Fibroblast of lung (primary cell): Measurements from ENCODE around the gene DDN. TPM values are rescaled to one million over a fixed set of nuclear protein-coding genes. Genes with fewer than 3 reads are reported as not detected.

Experiments
- DNase-seq, 2 donors: peaks; one replicate each; pipeline versions ENCODE4 v3.0.0 to v3.0.0-alpha.2; 2010; ENCODE audit warnings: low read depth in 2 of 2
- H2AFZ ChIP-seq: 2 replicates; pipeline ENCODE4 v1.5.1; 2012; ENCODE audit warnings: low read length, control low read depth, inconsistent platforms
- H3K27ac ChIP-seq: 2 replicates; pipeline ENCODE4 v1.5.1; 2011; ENCODE audit warnings: low read length, control low read depth; ENCODE audit not compliant: insufficient read depth
- H3K27me3 ChIP-seq: 2 replicates; pipeline ENCODE4 v1.5.1; 2011; ENCODE audit warnings: mild to moderate bottlenecking, low read length; ENCODE audit not compliant: control insufficient read depth, insufficient read depth
- H3K36me3 ChIP-seq: 2 replicates; pipeline ENCODE4 v1.5.1; 2011; ENCODE audit warnings: low read length; ENCODE audit not compliant: control insufficient read depth, insufficient read depth
- H3K4me1 ChIP-seq: 2 replicates; pipeline ENCODE4 v1.5.1; 2011; ENCODE audit warnings: low read length; ENCODE audit not compliant: control insufficient read depth, insufficient read depth; ENCODE audit errors: extremely low read depth
- H3K4me2 ChIP-seq: 2 replicates; pipeline ENCODE4 v1.5.1; 2011; ENCODE audit warnings: low read length, control low read depth; ENCODE audit not compliant: insufficient read depth; ENCODE audit errors: extremely low read depth
- H3K4me3 ChIP-seq, 4 experiments: fragments of 200-600 bp in 1 of 4; sonication (generic) in 1 of 4; replicated peaks in 1 of 4; 2 replicates each; pipeline ENCODE4 v1.5.1; 2011 to 2016; ENCODE audit warnings: low read length in 4 of 4, low read depth in 3 of 4, mild to moderate bottlenecking in 3 of 4, control low read depth in 2 of 4, inconsistent platforms in 1 of 4, mixed read lengths in 1 of 4; ENCODE audit not compliant: insufficient read depth in 1 of 4; ENCODE audit errors: control extremely low read depth in 1 of 4
- H3K79me2 ChIP-seq: 2 replicates; pipeline ENCODE4 v1.5.1; 2012; ENCODE audit warnings: mild to moderate bottlenecking, low read length, inconsistent platforms; ENCODE audit not compliant: control insufficient read depth, insufficient read depth
- H3K9ac ChIP-seq: 2 replicates; pipeline ENCODE4 v1.5.1; 2011; ENCODE audit warnings: mild to moderate bottlenecking, low read length, control low read depth; ENCODE audit not compliant: insufficient read depth
- H3K9me3 ChIP-seq: 2 replicates; pipeline ENCODE4 v1.5.1; 2012; ENCODE audit warnings: low read depth, low read length; ENCODE audit not compliant: control insufficient read depth, insufficient read depth
- H4K20me1 ChIP-seq: 2 replicates; pipeline ENCODE4 v1.5.1; 2011; ENCODE audit warnings: low read length; ENCODE audit not compliant: control insufficient read depth, insufficient read depth; ENCODE audit errors: extremely low read depth
- CTCF ChIP-seq, 2 donors: IDR thresholded peaks in 1 of 2; conservative IDR thresholded peaks in 1 of 2; 1 replicate in 1 of 2; 2 replicates in 1 of 2; pipeline ENCODE4 v1.5.1; 2011 to 2012; ENCODE audit warnings: low read length in 2 of 2, control low read depth in 1 of 2, inconsistent platforms in 1 of 2, low read depth in 1 of 2, mild to moderate bottlenecking in 1 of 2
- EZH2 ChIP-seq: IDR thresholded peaks from 2 replicates; pipeline ENCODE4 v1.5.1; 2012; ENCODE audit warnings: low read length, control low read depth, mild to moderate bottlenecking; ENCODE audit errors: missing control alignments
- polyA plus RNA-seq, 2 donors: library from polyadenylated mRNA; depleted of rRNA in 1 of 2; stranded (reverse) in 1 of 2; unstranded in 1 of 2; fragments of >200 nt; gene quantifications; 2 replicates each; pipeline ENCODE4 v1.2.1, GENCODE V29; 2011 to 2012; ENCODE audit warnings: missing spikeins in 1 of 2
- total RNA-seq: library from RNA; depleted of rRNA; stranded (reverse); fragments of >200 nt; gene quantifications from 2 replicates; pipeline ENCODE4 v1.2.1, GENCODE V29; 2014

The DDN gene
- total and polyA plus RNA-seq, 2 donors (not counting 1 experiment from before 2014, with no cell fraction given) = under 0.01 to 0.09 TPM

DNA sequence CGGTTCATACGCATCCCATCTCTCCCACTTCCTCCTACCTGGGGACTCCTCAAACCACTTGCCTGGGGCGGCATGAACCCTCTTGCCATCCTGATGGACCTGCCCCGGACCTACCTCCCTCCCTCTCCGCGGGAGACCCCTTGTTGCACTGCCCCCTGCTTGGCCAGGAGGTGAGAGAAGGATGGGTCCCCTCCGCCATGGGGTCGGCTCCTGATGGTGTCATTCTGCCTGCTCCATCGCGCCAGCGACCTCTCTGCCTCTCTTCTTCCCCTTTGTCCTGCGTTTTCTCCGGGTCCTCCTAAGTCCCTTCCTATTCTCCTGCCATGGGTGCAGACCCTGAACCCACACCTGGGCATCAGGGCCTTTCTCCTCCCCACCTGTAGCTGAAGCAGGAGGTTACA, 17.4 kb downstream of the DDN start:
- Histone ChIP-seq H3K9me3 (no peaks in the 10 kb centered on the region), H3K4me2 (no peak overlapping the region)

GRCh38 chr12:48980953-48981756, 18.0 kb downstream of the DDN start:
- Histone ChIP-seq H3K9me3 (no peaks in the 10 kb centered on the region), H3K79me2 (no peaks in the 10 kb centered on the region), H3K36me3 (no peaks in the 10 kb centered on the region), H3K4me2 (peak overlapping the region; percentile 42), H3K4me3 (no peak overlapping the region), H3K4me1 (peaks cover 2% of the 10 kb centered on the region), H3K9ac (no peak overlapping the region), H2AFZ (no peak overlapping the region), H3K27ac (no peak overlapping the region), H3K27me3 (peaks cover 82% of the 10 kb centered on the region), H4K20me1 (no peaks in the 10 kb centered on the region)
- DNase-seq = no peak
- TF ChIP-seq CTCF (conservative IDR thresholded peaks at IDR 0.05 in 1 of 2, IDR thresholded peaks at IDR 0.05 in 1 of 2; ENCODE audit: low read depth in 1 of 2, low read length in 2 of 2) (no peak), EZH2 (peak; percentile 85)

More for the DNA sequence above, 17.4 kb downstream of the DDN start:
- H2AFZ ChIP-seq = no peak overlapping the region
- DNase-seq = no peak
- no peak for TF ChIP-seq CTCF (conservative IDR thresholded peaks at IDR 0.05 in 1 of 2, IDR thresholded peaks at IDR 0.05 in 1 of 2; ENCODE audit: low read depth in 1 of 2, low read length in 2 of 2)
- no peak for TF ChIP-seq EZH2
- no peak overlapping the region for H3K27ac ChIP-seq
- H3K79me2 ChIP-seq = no peaks in the 10 kb centered on the region
- H3K9ac ChIP-seq = no peak overlapping the region
- H3K27me3 ChIP-seq = peaks cover 84% of the 10 kb centered on the region
- H3K36me3 ChIP-seq = no peaks in the 10 kb centered on the region
- H3K4me3 ChIP-seq = no peak overlapping the region
- peaks cover 2% of the 10 kb centered on the region for H3K4me1 ChIP-seq
- H4K20me1 ChIP-seq = no peaks in the 10 kb centered on the region

DNA sequence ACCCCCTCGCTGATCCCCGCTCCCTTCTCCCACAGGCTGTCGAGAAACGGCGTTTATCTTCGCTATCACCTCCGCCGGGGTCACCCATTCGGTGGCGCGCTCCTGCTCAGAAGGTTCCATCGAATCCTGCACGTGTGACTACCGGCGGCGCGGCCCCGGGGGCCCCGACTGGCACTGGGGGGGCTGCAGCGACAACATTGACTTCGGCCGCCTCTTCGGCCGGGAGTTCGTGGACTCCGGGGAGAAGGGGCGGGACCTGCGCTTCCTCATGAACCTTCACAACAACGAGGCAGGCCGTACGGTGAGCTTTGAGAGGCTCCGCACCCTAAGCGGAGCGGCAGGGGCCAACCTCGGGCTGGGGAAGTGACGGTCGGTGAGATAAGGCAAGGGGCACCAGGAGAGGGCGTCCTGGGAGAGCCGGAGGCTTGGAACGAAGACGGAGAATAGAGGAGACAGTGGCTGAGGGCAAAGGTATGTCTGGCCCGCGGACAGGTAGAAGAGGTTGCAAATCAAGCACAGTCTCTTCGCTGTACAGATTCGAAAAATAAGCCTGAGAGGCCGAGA, 18.7 kb downstream of the DDN start:
- Histone ChIP-seq H3K79me2 (no peaks in the 10 kb centered on the region), H3K4me1 (peaks cover 2% of the 10 kb centered on the region), H3K27ac (no peak overlapping the region), H3K9me3 (no peaks in the 10 kb centered on the region), H3K4me2 (peak overlapping the region; percentile 33), H3K9ac (no peak overlapping the region), H3K4me3 (no peak overlapping the region), H3K36me3 (no peaks in the 10 kb centered on the region), H2AFZ (no peak overlapping the region), H3K27me3 (peaks cover 85% of the 10 kb centered on the region), H4K20me1 (no peaks in the 10 kb centered on the region)
- peak; percentile 67 for TF ChIP-seq EZH2
- TF ChIP-seq CTCF (conservative IDR thresholded peaks at IDR 0.05 in 1 of 2, IDR thresholded peaks at IDR 0.05 in 1 of 2; ENCODE audit: low read depth in 1 of 2, low read length in 2 of 2) = no peak
- DNase-seq = no peak
